IMR-90 (cell line): Measurements from ENCODE around the gene POLR3A. TPM values are rescaled to one million over a fixed set of nuclear protein-coding genes. Genes with fewer than 3 reads are reported as not detected.

Source experiments
- ATAC-seq: fragments of 200-7000 bp; cut with Tn5 transposase; 2 replicates; pipeline ENCODE4 v1.9.1; 2020; ENCODE audit warnings: low read depth, mild to moderate bottlenecking, moderate library complexity
- BruUV-seq: library from RNA; stranded (reverse); fragments of 400-500 nt; replicated peaks from 2 replicates; lab custom pipeline; 2021; lab: Mats Ljungman, UMichigan
- CTCF ChIA-PET: fragments of 300-600 bp; formaldehyde crosslinking; extraction: SDS; loops from one replicate; lab custom pipeline; 2021; ENCODE audit warnings: antibody characterized with exemption; lab: Yijun Ruan, JAX
- POLR2A ChIA-PET: fragments of 300-600 bp; sonication (Branson Sonifier 250); formaldehyde crosslinking; loops from one replicate; lab custom pipeline; 2022; ENCODE audit warnings: antibody characterized with exemption; ENCODE audit not compliant: unreplicated experiment; lab: Charles Lee
- DNase-seq: peaks from one replicate; pipeline ENCODE4 v3.0.0; 2013
- H2AFZ ChIP-seq: replicated peaks from 2 replicates; pipeline ENCODE3; 2013; ENCODE audit warnings: low read length, mild to moderate bottlenecking; ENCODE audit not compliant: poor library complexity
- H2AK5ac ChIP-seq: 2 replicates; pipeline ENCODE4 v1.6.1; 2013; ENCODE audit warnings: low read depth, low read length, inconsistent platforms
- H2AK9ac ChIP-seq: replicated peaks from 2 replicates; pipeline ENCODE3; 2013; ENCODE audit warnings: mild to moderate bottlenecking, low read depth, low read length, moderate library complexity; ENCODE audit not compliant: poor library complexity
- H2BK120ac ChIP-seq: 2 replicates; pipeline ENCODE4 v1.6.1; 2013; ENCODE audit warnings: low read depth, low read length, inconsistent platforms
- H2BK15ac ChIP-seq: 3 replicates; pipeline ENCODE4 v1.6.1; 2013; ENCODE audit warnings: low read depth, low read length, inconsistent platforms
- H2BK20ac ChIP-seq: 2 replicates; pipeline ENCODE4 v1.6.1; 2013; ENCODE audit warnings: low read depth, mild to moderate bottlenecking, inconsistent platforms, low read length, moderate library complexity
- H2BK5ac ChIP-seq: 2 replicates; pipeline ENCODE4 v1.6.1; 2013; ENCODE audit warnings: mild to moderate bottlenecking, low read depth, low read length, inconsistent platforms; ENCODE audit not compliant: poor library complexity, severe bottlenecking
- H3K14ac ChIP-seq: replicated peaks from 2 replicates; pipeline ENCODE4 v1.6.1; 2013; ENCODE audit warnings: low read depth, low read length, inconsistent platforms
- H3K18ac ChIP-seq: 2 replicates; pipeline ENCODE4 v1.6.1; 2013; ENCODE audit warnings: low read depth, low read length, control low read depth
- H3K23ac ChIP-seq: 2 replicates; pipeline ENCODE4 v1.6.1; 2013; ENCODE audit warnings: low read depth, low read length, inconsistent platforms
- H3K27ac ChIP-seq: 2 replicates; pipeline ENCODE4 v1.5.1; 2013; ENCODE audit warnings: mild to moderate bottlenecking, control low read depth, low read length; ENCODE audit not compliant: insufficient read depth
- H3K27me3 ChIP-seq: 2 replicates; pipeline ENCODE4 v1.6.1; 2013; ENCODE audit warnings: low read length; ENCODE audit not compliant: control insufficient read depth, insufficient read depth
- H3K36me3 ChIP-seq: 2 replicates; pipeline ENCODE4 v1.6.1; 2013; ENCODE audit warnings: low read length, mixed read lengths; ENCODE audit not compliant: control insufficient read depth, insufficient read depth
- H3K4ac ChIP-seq: 2 replicates; pipeline ENCODE4 v1.6.1; 2013; ENCODE audit warnings: low read depth, low read length, inconsistent platforms
- H3K4me1 ChIP-seq: 2 replicates; pipeline ENCODE4 v1.6.1; 2013; ENCODE audit warnings: low read length, mixed read lengths; ENCODE audit not compliant: control insufficient read depth, insufficient read depth
- H3K4me2 ChIP-seq: 2 replicates; pipeline ENCODE4 v1.6.1; 2013; ENCODE audit warnings: low read depth, mild to moderate bottlenecking, control low read depth, low read length, moderate library complexity
- H3K4me3 ChIP-seq: 2 replicates; pipeline ENCODE4 v1.5.1; 2013; ENCODE audit warnings: low read depth, mild to moderate bottlenecking, control low read depth, low read length, moderate library complexity; ENCODE audit not compliant: insufficient read depth
- H3K56ac ChIP-seq: 2 replicates; pipeline ENCODE4 v1.6.1; 2013; ENCODE audit warnings: low read length, inconsistent platforms; ENCODE audit not compliant: insufficient read depth; ENCODE audit errors: extremely low read depth
- H3K79me1 ChIP-seq, 2 experiments: 2 replicates each; pipeline ENCODE4 v1.6.1; 2013; ENCODE audit warnings: low read length in 2 of 2, inconsistent platforms in 1 of 2, low read depth in 1 of 2
- H3K9ac ChIP-seq: 2 replicates; pipeline ENCODE4 v1.6.1; 2013; ENCODE audit warnings: low read depth, low read length, control low read depth
- H3K9me1 ChIP-seq: 2 replicates; pipeline ENCODE4 v1.6.1; 2013; ENCODE audit warnings: low read length, inconsistent platforms; ENCODE audit not compliant: insufficient read depth
- H3K9me3 ChIP-seq: 2 replicates; pipeline ENCODE4 v1.6.1; 2013; ENCODE audit warnings: low read length; ENCODE audit not compliant: control insufficient read depth, insufficient read depth
- H4K20me1 ChIP-seq: 2 replicates; pipeline ENCODE4 v1.6.1; 2013; ENCODE audit warnings: low read length, inconsistent platforms; ENCODE audit not compliant: insufficient read depth
- H4K5ac ChIP-seq: 2 replicates; pipeline ENCODE4 v1.6.1; 2013; ENCODE audit warnings: mild to moderate bottlenecking, low read depth, low read length, control low read depth
- H4K8ac ChIP-seq, 2 experiments: 2 replicates each; pipeline ENCODE4 v1.6.1; 2013; ENCODE audit warnings: low read depth in 2 of 2, low read length in 2 of 2, control low read depth in 1 of 2, inconsistent platforms in 1 of 2
- H4K91ac ChIP-seq: 2 replicates; pipeline ENCODE4 v1.6.1; 2013; ENCODE audit warnings: low read depth, low read length, inconsistent platforms; ENCODE audit not compliant: insufficient read depth
- RAD21 ChIP-seq: IDR thresholded peaks from 2 replicates; pipeline ENCODE4 v1.6.1; 2012; ENCODE audit warnings: low read length, improper control_type of control experiment
- SMC3 ChIP-seq: fragments of 150-350 bp; IDR thresholded peaks from 2 replicates; pipeline ENCODE4 v1.6.1; 2016; ENCODE audit warnings: low read depth, mild to moderate bottlenecking, antibody characterized with exemption, low read length, moderate library complexity
- WGBS, 2 experiments: methylation state at CpG; one replicate each; pipeline versions ENCODE4 v1.1.5 to v1.1.7; 2013; ENCODE audit warnings: missing lambda C conversion rate in 2 of 2; ENCODE audit not compliant: insufficient read length in 1 of 2; ENCODE audit errors: extremely low coverage in 2 of 2; 5-methylcytosine and 5-hydroxymethylcytosine counted together
- dilution Hi-C: fragments of 300-500 bp; cut with HindIII; formaldehyde crosslinking; loops from one replicate; pipeline ENCODE4 v1.14.3; 2018; ENCODE audit warnings: low sequenced_read_pairs; ENCODE audit not compliant: unreplicated experiment
- in situ Hi-C: fragments of 300-500 bp; cut with MboI; formaldehyde crosslinking; loops from 3 replicates; pipeline ENCODE4 v1.14.3; 2019; ENCODE audit warnings: low sequenced_read_pairs, inconsistent platforms, mixed read lengths
- intact Hi-C: fragments of 100-400 bp; cut with micrococcal nuclease; formaldehyde crosslinking; loops from 2 replicates; pipeline ENCODE4 v1.10.0; 2022
- polyA plus RNA-seq, 3 experiments: library from polyadenylated mRNA; depleted of rRNA; stranded (reverse); fragments of >200 nt; gene quantifications; 2 replicates each; pipeline ENCODE4 v1.2.3, GENCODE V29; 2012; ENCODE audit warnings: low replicate concordance in 1 of 3
- total RNA-seq: library from RNA; depleted of rRNA; stranded (reverse); fragments of >200 nt; gene quantifications from 2 replicates; pipeline ENCODE4 v1.2.3, GENCODE V29; 2012

Gene POLR3A
- total and polyA plus RNA-seq, 2 of the 4 experiments (the other 2 are of a cell fraction) = 11.9 to 24.4 TPM

DNA sequence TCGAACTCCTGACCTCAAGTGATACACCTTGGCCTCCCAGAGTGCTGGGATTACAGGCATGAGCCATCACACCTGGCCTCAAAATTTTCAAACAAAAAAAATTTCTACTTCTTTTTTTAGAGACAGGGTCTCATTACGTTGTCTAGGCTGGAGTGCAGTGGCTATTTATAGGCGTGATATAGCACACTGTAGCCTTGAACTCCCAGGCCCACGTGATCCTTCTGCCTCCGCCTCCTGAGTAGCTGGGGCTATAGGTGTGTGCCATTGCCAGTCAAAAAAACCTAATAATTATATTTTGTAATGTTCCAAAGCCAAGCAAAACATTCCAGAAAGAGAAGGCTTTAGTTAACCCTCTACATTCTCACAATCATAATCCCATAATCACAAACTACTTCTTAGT lies 13.8 kb downstream of the POLR3A start:
- POLR2A ChIA-PET = interaction anchor here (0.6 kb wide), 1 partner anchor 25 kb away, joined by 11 read pairs; no protein-coding TSS in a partner anchor

More for the DNA sequence above, 13.8 kb downstream of the POLR3A start:
- TF ChIP-seq RAD21 = no peak
- TF ChIP-seq SMC3 = no peak
- H3K27ac ChIP-seq = no peak overlapping the region
- dilution Hi-C loops = no loop called here
- H4K5ac ChIP-seq = no peak overlapping the region
- no peak overlapping the region for H3K9ac ChIP-seq
- no peak overlapping the region for H2BK15ac ChIP-seq
- H2AK9ac ChIP-seq = no peak overlapping the region
- no peaks in the 10 kb centered on the region for H3K9me1 ChIP-seq
- intact Hi-C loops = no loop called here
- no peak overlapping the region for H2AFZ ChIP-seq
- no peaks in the 10 kb centered on the region for H3K4me1 ChIP-seq
- 81% methylated on average over 3 of the region's 5 CpGs; no CpG with 5 or more reads in 1 of the 2 experiments for WGBS, 2 experiments
- peaks cover 63% of the 10 kb centered on the region for H3K36me3 ChIP-seq
- DNase-seq (no peak), ATAC-seq (no peak)
- no peak overlapping the region for H3K4me3 ChIP-seq
- H4K8ac ChIP-seq = no peak overlapping the region
- no peak overlapping the region for H3K4me2 ChIP-seq
- H3K23ac ChIP-seq = no peak overlapping the region
- H3K4ac ChIP-seq = no peak overlapping the region
- H2BK120ac ChIP-seq = no peak overlapping the region
- no peaks in the 10 kb centered on the region for H4K20me1 ChIP-seq
- no peak overlapping the region for H2AK5ac ChIP-seq
- no peak overlapping the region for H4K91ac ChIP-seq
- no peaks in the 10 kb centered on the region for H3K27me3 ChIP-seq
- H2BK20ac ChIP-seq = no peak overlapping the region
- H3K14ac ChIP-seq = no peak overlapping the region
- H3K18ac ChIP-seq = no peak overlapping the region
- BruUV-seq = no TSS peak
- no peak overlapping the region for H3K56ac ChIP-seq
- CTCF ChIA-PET = interaction anchor here (0.6 kb wide), 1 partner anchor 12 kb away, joined by 5 read pairs; no protein-coding TSS in a partner anchor
- in situ Hi-C loops = no loop called here
- H3K9me3 ChIP-seq = no peaks in the 10 kb centered on the region
- no peaks in the 10 kb centered on the region; a peak in 1 of 4 replicates for H3K79me1 ChIP-seq
- H2BK5ac ChIP-seq = no peak overlapping the region
